Endodermal cell (in vitro differentiated cells): ENCODE results near the gene HLA-DPB1. TPM values are rescaled to one million over a fixed set of nuclear protein-coding genes. Genes with fewer than 3 reads are reported as not detected.
"Not testable (repeated sequence)": the region's sequence is repeated elsewhere in the genome, so short reads cannot be mapped to it uniquely, and the experiment has no call there.

Experiments used
- DNase-seq: peaks from one replicate; pipeline ENCODE4 v3.0.0-alpha.2; 2017
- H3K27ac ChIP-seq: 2 replicates; pipeline ENCODE4 v1.5.1; 2013; ENCODE audit warnings: mild to moderate bottlenecking, low read depth, low read length, moderate library complexity
- H3K27me3 ChIP-seq: 2 replicates; pipeline ENCODE4 v1.6.1; 2013; ENCODE audit warnings: mild to moderate bottlenecking, low read length, moderate library complexity; ENCODE audit not compliant: insufficient read depth, control insufficient read depth, poor library complexity, severe bottlenecking
- H3K36me3 ChIP-seq: 2 replicates; pipeline ENCODE4 v1.7.0; 2013; ENCODE audit warnings: mild to moderate bottlenecking, low read length, moderate library complexity; ENCODE audit not compliant: control insufficient read depth, insufficient read depth
- H3K4me1 ChIP-seq: one replicate; pipeline ENCODE4 v1.7.0; 2013; ENCODE audit warnings: low read length; ENCODE audit not compliant: control insufficient read depth, insufficient read depth
- H3K4me3 ChIP-seq: 2 replicates; pipeline ENCODE4 v1.5.1; 2013; ENCODE audit warnings: mild to moderate bottlenecking, low read length, moderate library complexity
- H3K9ac ChIP-seq: 2 replicates; pipeline ENCODE4 v1.6.1; 2013; ENCODE audit warnings: mild to moderate bottlenecking, low read length, moderate library complexity; ENCODE audit not compliant: poor library complexity, severe bottlenecking; ENCODE audit errors: extremely low read depth
- H3K9me3 ChIP-seq: 2 replicates; pipeline ENCODE4 v1.6.1; 2013; ENCODE audit warnings: mild to moderate bottlenecking, low read length, moderate library complexity; ENCODE audit not compliant: control insufficient read depth
- H3K27ac Mint-ChIP-seq: 2 replicates; pipeline ENCODE4 v1.8.0; 2020; ENCODE audit warnings: mixed read lengths
- H3K27me3 Mint-ChIP-seq: 2 replicates; pipeline ENCODE4 v1.8.0; 2021; ENCODE audit warnings: mild to moderate bottlenecking, mixed read lengths; ENCODE audit not compliant: insufficient read depth
- H3K36me3 Mint-ChIP-seq: 2 replicates; pipeline ENCODE4 v1.8.0; 2020; ENCODE audit warnings: low read depth, mixed read lengths
- H3K4me1 Mint-ChIP-seq: 2 replicates; pipeline ENCODE4 v1.8.0; 2020; ENCODE audit warnings: mixed read lengths
- H3K4me3 Mint-ChIP-seq: 2 replicates; pipeline ENCODE4 v1.8.0; 2020; ENCODE audit warnings: mild to moderate bottlenecking, moderate library complexity, mixed read lengths
- H3K9me3 Mint-ChIP-seq: 2 replicates; pipeline ENCODE4 v1.8.0; 2020; ENCODE audit warnings: mild to moderate bottlenecking, mixed read lengths
- WGBS, 2 experiments: methylation state at CpG; one replicate each; pipeline versions ENCODE4 v1.1.5 to v1.1.7; 2013; ENCODE audit warnings: missing lambda C conversion rate in 2 of 2, mixed read lengths in 1 of 2; ENCODE audit not compliant: insufficient coverage in 1 of 2, insufficient read length in 1 of 2; 5-methylcytosine and 5-hydroxymethylcytosine counted together
- total RNA-seq, 2 donors: library from RNA; stranded (reverse); fragmentation: NEBNext Ultra II Directional in 1 of 2; extraction: Animal tissue kit (Norgen Biotek cat#: 25700) in 1 of 2; gene quantifications; 2 replicates in 1 of 2; 3 replicates in 1 of 2; pipeline ENCODE4 v1.2.1, GENCODE V29; 2021
- TF ChIP-seq, protein P1 (sequence below): fragments of 200-600 bp; sonication (generic); conservative IDR thresholded peaks from 2 replicates; pipeline ENCODE4 v1.5.0; 2021; ENCODE audit warnings: antibody characterized with exemption, mild to moderate bottlenecking

HLA-DPB1 gene
- total RNA-seq, 2 donors from 2014 or later, result 13.5 to 20.6 TPM

DNA sequence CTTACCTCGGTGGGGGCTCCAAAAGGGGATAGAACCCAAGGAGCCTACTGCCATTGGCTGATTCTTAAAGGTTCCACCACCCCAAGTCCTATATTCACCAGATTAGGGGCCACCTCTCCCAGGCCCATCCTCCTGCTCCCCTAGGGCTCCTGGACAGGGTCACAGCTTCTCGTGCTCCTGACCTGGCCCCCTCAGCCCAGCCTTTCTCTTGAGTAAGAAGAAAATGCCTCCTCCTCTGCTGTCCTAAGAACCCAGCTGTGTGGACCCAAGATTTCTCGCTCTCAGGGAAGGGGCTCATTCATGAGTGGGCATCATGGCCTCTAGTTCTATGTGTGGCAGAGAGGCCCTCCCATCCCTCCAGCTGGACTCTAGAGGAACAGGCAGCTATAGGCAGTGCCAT is 16.6 kb downstream of the HLA-DPB1 start:
- H3K4me1 Mint-ChIP-seq, result peaks cover 3% of the 10 kb centered on the region

DNA sequence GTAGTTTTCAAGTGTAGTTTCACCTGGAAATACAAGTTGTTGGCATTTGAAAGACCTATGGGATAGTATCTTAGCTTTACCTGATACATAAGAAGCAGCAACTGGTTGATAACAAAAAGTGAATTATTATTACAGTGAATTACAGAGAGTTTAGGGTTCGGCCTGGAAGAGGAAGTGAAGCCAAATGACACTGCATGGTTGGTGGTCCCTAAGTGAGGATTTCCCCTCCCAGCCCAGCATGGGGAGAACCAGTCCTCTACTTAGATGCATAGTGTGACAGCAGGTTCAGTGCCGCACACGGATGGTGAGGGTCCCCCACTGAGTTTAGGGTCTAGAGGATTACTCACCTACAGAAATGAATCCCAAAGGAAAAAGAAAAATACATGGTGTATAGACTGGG is 18.1 kb downstream of the HLA-DPB1 start:
- Mint-ChIP-seq H3K36me3 (no peaks in the 10 kb centered on the region), H3K27me3 (peaks cover 10% of the 10 kb centered on the region)

More for the DNA sequence above, 16.6 kb downstream of the HLA-DPB1 start:
- H3K36me3 ChIP-seq, result no peaks in the 10 kb centered on the region
- Mint-ChIP-seq H3K27me3 (peaks cover 6% of the 10 kb centered on the region), H3K27ac (no peak overlapping the region), H3K36me3 (no peaks in the 10 kb centered on the region), H3K4me3 (no peak overlapping the region), H3K9me3 (peaks cover under 1% of the 10 kb centered on the region)
- no peaks in the 10 kb centered on the region for H3K4me1 ChIP-seq
- no peak overlapping the region for H3K9ac ChIP-seq
- no peak for DNase-seq
- H3K4me3 ChIP-seq, result no peak overlapping the region
- peaks cover 7% of the 10 kb centered on the region for H3K27me3 ChIP-seq
- WGBS, 2 experiments, result 96% methylated on average over 3 of the region's 3 CpGs; no CpG with 5 or more reads in 1 of the 2 experiments
- H3K9me3 ChIP-seq, result peaks cover 8% of the 10 kb centered on the region
- TF ChIP-seq, protein P1, sequence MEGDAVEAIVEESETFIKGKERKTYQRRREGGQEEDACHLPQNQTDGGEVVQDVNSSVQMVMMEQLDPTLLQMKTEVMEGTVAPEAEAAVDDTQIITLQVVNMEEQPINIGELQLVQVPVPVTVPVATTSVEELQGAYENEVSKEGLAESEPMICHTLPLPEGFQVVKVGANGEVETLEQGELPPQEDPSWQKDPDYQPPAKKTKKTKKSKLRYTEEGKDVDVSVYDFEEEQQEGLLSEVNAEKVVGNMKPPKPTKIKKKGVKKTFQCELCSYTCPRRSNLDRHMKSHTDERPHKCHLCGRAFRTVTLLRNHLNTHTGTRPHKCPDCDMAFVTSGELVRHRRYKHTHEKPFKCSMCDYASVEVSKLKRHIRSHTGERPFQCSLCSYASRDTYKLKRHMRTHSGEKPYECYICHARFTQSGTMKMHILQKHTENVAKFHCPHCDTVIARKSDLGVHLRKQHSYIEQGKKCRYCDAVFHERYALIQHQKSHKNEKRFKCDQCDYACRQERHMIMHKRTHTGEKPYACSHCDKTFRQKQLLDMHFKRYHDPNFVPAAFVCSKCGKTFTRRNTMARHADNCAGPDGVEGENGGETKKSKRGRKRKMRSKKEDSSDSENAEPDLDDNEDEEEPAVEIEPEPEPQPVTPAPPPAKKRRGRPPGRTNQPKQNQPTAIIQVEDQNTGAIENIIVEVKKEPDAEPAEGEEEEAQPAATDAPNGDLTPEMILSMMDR, result no peak
- H3K27ac ChIP-seq, result no peak overlapping the region

DNA sequence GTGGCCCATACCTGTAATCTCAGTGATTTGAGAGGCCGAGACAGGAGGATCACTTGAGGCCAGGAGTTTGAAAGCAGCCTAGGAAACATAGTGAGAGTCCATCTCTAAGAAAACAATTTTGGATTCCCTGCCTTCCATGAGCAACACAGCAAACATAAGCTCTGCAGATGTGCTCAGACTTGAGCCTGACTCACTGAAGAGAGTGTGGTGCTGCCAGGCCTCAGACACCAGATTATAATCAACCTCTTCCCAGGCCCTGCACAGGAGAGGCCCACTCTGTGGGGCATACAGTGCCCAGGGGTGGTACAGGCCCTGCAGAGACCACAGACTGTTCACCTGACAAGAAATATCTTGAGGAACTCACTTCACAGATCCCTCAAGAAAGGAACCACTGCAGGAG is 19.9 kb downstream of the HLA-DPB1 start:
- H3K27ac ChIP-seq, result no peak overlapping the region
- peaks cover 7% of the 10 kb centered on the region for H3K27me3 ChIP-seq
- Mint-ChIP-seq H3K27ac (no peak overlapping the region), H3K4me3 (no peak overlapping the region), H3K36me3 (no peaks in the 10 kb centered on the region), H3K9me3 (peaks cover 31% of the 10 kb centered on the region), H3K4me1 (peaks cover 3% of the 10 kb centered on the region), H3K27me3 (peaks cover 7% of the 10 kb centered on the region)
- WGBS, 2 experiments, result 83 to 88% methylated on average over 1 of the region's 1 CpG
- H3K36me3 ChIP-seq, result no peaks in the 10 kb centered on the region
- no peak overlapping the region for H3K4me3 ChIP-seq
- TF ChIP-seq, protein P1, result no peak
- H3K9ac ChIP-seq, result no peak overlapping the region
- peaks cover 41% of the 10 kb centered on the region for H3K9me3 ChIP-seq
- no peak for DNase-seq
- no peaks in the 10 kb centered on the region for H3K4me1 ChIP-seq

More for the DNA sequence above, 18.1 kb downstream of the HLA-DPB1 start:
- Mint-ChIP-seq H3K4me3 (no peak overlapping the region), H3K27ac (no peak overlapping the region), H3K9me3 (peaks cover 12% of the 10 kb centered on the region), H3K4me1 (peaks cover 3% of the 10 kb centered on the region)
- peaks cover 7% of the 10 kb centered on the region for H3K27me3 ChIP-seq
- H3K9ac ChIP-seq, result no peak overlapping the region
- H3K9me3 ChIP-seq, result peaks cover 23% of the 10 kb centered on the region
- H3K36me3 ChIP-seq, result no peaks in the 10 kb centered on the region
- WGBS, 2 experiments, result 83 to 100% methylated on average over 1 to 3 of the region's 3 CpGs
- no peaks in the 10 kb centered on the region for H3K4me1 ChIP-seq
- H3K4me3 ChIP-seq, result no peak overlapping the region
- TF ChIP-seq, protein P1, result no peak
- no peak overlapping the region for H3K27ac ChIP-seq
- no peak for DNase-seq

DNA sequence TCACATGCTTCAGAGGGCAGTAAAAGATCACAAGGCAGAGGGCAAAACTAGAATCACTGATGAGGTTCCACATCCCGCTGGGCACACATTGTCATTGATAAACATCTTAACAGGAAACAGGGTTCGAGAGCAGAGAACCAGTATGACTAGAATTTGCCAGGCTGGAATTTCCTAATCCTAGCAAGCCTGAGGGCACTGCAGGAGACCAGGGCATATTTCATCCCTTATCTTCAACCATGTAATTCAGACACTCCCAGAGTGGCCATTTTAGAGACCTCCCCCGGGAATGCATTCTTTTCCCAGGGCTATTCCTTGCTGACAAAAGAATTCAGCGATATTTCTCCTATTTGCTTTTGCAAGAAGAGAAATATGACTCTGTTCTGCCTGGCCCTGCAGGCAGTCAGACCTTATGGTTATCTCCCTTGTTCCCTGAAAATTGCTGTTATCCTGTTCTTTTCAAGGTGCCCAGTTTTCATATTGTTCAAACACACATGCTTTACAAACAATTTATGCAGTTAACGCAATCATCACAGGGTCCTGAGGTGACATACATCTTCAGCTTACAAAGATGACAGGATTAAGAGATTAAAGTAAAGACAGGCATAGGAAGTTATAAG is 25.4 kb downstream of the HLA-DPB1 start:
- not testable (repeated sequence) for H3K36me3 Mint-ChIP-seq, H3K27ac ChIP-seq, H3K4me3 Mint-ChIP-seq, H3K27ac Mint-ChIP-seq, H3K4me1 ChIP-seq, H3K4me3 ChIP-seq, H3K36me3 ChIP-seq, H3K9ac ChIP-seq, H3K4me1 Mint-ChIP-seq, H3K27me3 ChIP-seq, DNase-seq
- 77% methylated on average over 4 to 5 of the region's 5 CpGs for WGBS, 2 experiments
- peaks cover 58% of the 10 kb centered on the region for H3K9me3 ChIP-seq
- Mint-ChIP-seq H3K9me3 (peaks cover 64% of the 10 kb centered on the region), H3K27me3 (peaks cover 26% of the 10 kb centered on the region)
